OCI-LY7 (cell line): Measurements from ENCODE around the gene PRKN. TPM values are rescaled to one million over a fixed set of nuclear protein-coding genes. Genes with fewer than 3 reads are reported as not detected.

ENCODE experiments used
- BruUV-seq: library from RNA; stranded (reverse); fragments of 400-500 nt; replicated peaks from 2 replicates; lab custom pipeline; 2021; lab: Mats Ljungman, UMichigan
- CTCF ChIA-PET: fragments of 300-600 bp; sonication (Branson Sonifier 250); formaldehyde crosslinking; loops from one replicate; lab custom pipeline; 2022; ENCODE audit warnings: antibody characterized with exemption; ENCODE audit not compliant: unreplicated experiment; lab: Charles Lee
- POLR2A ChIA-PET: fragments of 300-600 bp; sonication (Branson Sonifier 250); formaldehyde crosslinking; loops from one replicate; lab custom pipeline; 2022; ENCODE audit warnings: antibody characterized with exemption; lab: Charles Lee
- DNase-seq: peaks from one replicate; pipeline ENCODE4 v3.0.0-alpha.2; 2015; ENCODE audit warnings: low spot score
- H2AFZ ChIP-seq: fragments of 200-600 bp; sonication (generic), shearing (Covaris generic); 2 replicates; pipeline ENCODE4 v1.6.1; 2014; ENCODE audit warnings: mild to moderate bottlenecking, antibody characterized with exemption, low read length, moderate library complexity
- H3K27ac ChIP-seq: fragments of 200-600 bp; sonication (generic); 2 replicates; pipeline ENCODE4 v1.5.1; 2014; ENCODE audit warnings: mixed run types, low read depth, mild to moderate bottlenecking, moderate library complexity, low read length, inconsistent platforms; ENCODE audit not compliant: poor library complexity, severe bottlenecking
- H3K36me3 ChIP-seq: fragments of 200-600 bp; sonication (generic); 2 replicates; pipeline ENCODE4 v1.6.1; 2014; ENCODE audit warnings: mild to moderate bottlenecking, antibody characterized with exemption, low read length, moderate library complexity, mixed read lengths; ENCODE audit not compliant: insufficient read depth
- H3K4me1 ChIP-seq: fragments of 200-600 bp; sonication (generic); 2 replicates; pipeline ENCODE4 v1.5.1; 2014; ENCODE audit warnings: mild to moderate bottlenecking, low read length; ENCODE audit not compliant: insufficient read depth, poor library complexity, severe bottlenecking
- H3K4me2 ChIP-seq: fragments of 200-600 bp; sonication (generic); 2 replicates; pipeline ENCODE4 v1.6.1; 2014; ENCODE audit warnings: mild to moderate bottlenecking, low read length
- H3K4me3 ChIP-seq: fragments of 200-600 bp; sonication (generic); 2 replicates; pipeline ENCODE4 v1.5.1; 2014; ENCODE audit warnings: mild to moderate bottlenecking, low read depth, low read length; ENCODE audit not compliant: poor library complexity, severe bottlenecking
- H3K79me2 ChIP-seq: fragments of 200-600 bp; sonication (generic); 2 replicates; pipeline ENCODE4 v1.6.1; 2016; ENCODE audit warnings: low read depth, mild to moderate bottlenecking, low read length, moderate library complexity, mixed read lengths; ENCODE audit not compliant: insufficient read depth
- H3K9me2 ChIP-seq: fragments of 200-600 bp; sonication (generic); 2 replicates; pipeline ENCODE4 v1.6.1; 2016; ENCODE audit warnings: mild to moderate bottlenecking, low read length, mixed read lengths; ENCODE audit not compliant: insufficient read depth
- H3K9me3 ChIP-seq: fragments of 200-600 bp; sonication (generic); 2 replicates; pipeline ENCODE4 v1.6.1; 2014; ENCODE audit warnings: mild to moderate bottlenecking, mixed run types, low read length, mixed read lengths
- H4K20me1 ChIP-seq: fragments of 200-600 bp; sonication (generic); 2 replicates; pipeline ENCODE4 v1.6.1; 2014; ENCODE audit warnings: mild to moderate bottlenecking, antibody characterized with exemption, low read length, moderate library complexity, mixed read lengths; ENCODE audit not compliant: insufficient read depth
- EZH2phosphoT487 ChIP-seq: fragments of 200-600 bp; sonication (generic); IDR thresholded peaks from 2 replicates; pipeline ENCODE4 v1.6.1; 2018; ENCODE audit warnings: low read depth, borderline replicate concordance, mild to moderate bottlenecking, mixed run types, antibody characterized with exemption, low read length, moderate library complexity, mixed read lengths
- intact Hi-C: fragments of 100-400 bp; cut with micrococcal nuclease; formaldehyde crosslinking; loops from one replicate; pipeline ENCODE4 v1.10.0; 2022; ENCODE audit not compliant: unreplicated experiment
- total RNA-seq, 2 experiments: library from RNA; depleted of rRNA in 1 of 2; stranded (reverse); fragments of >200 nt in 1 of 2; shearing (Covaris generic) in 1 of 2; gene quantifications; 2 replicates each; pipeline ENCODE4 v1.2.3, GENCODE V29; 2014 to 2022
- TF ChIP-seq, protein P1 (sequence below): fragments of 200-600 bp; sonication (generic); conservative IDR thresholded peaks from 2 replicates; pipeline ENCODE4 v1.5.1; 2014; ENCODE audit warnings: mild to moderate bottlenecking, antibody characterized with exemption, low read length, moderate library complexity, mixed read lengths

PRKN gene
- total RNA-seq, 2 experiments from 2014 or later: 1.3 to 2.0 TPM

DNA sequence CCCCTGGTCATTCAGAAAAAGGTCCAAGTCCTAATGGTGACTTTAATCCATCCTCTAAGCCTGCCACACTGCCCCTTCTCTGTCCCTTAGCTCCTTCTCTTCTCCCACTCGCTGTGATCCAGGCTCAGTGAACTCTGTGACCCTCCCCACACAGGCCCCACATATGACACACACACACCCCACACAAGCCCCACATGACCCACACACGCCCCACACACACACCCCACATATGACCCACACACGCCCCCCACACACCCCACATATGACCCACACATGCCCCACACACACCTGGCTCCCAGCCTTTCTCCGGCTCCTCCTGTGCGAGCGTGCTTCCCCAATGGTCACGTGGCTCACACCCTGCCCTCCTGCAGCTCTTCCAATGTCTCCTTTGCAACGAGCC is 925.3 kb downstream of the PRKN start:
- POLR2A ChIA-PET: no interaction called here
- H3K4me3 ChIP-seq: no peak overlapping the region

DNA sequence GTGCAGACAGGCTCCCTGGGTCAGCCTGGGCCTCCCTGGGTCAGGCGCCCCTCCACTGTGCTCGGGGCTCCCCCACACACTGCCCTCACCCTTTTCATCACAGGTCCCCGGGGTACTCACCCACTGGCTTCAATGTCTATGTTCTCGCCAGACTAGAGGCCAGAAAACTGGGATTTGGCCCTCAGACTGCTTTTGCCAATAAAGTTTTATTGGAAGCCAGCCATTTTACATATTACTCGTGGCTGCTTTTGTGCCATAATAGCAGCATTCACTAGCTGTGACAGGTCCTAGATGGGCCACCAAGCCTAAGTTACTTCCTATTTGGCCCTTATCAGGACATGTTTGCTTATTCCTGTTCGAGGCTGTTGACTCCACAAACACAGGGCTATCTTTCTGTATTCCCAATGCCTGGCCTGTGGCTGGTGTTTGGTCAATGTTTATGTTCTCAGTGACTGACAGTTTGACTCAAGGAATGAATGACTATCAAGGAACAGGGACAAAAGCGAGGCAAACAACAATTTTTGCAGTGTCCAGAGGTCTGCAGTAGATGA is 928.6 kb downstream of the PRKN start:
- intact Hi-C loops: no loop called here
- TF ChIP-seq EZH2phosphoT487: no peak
- TF ChIP-seq, protein P1, sequence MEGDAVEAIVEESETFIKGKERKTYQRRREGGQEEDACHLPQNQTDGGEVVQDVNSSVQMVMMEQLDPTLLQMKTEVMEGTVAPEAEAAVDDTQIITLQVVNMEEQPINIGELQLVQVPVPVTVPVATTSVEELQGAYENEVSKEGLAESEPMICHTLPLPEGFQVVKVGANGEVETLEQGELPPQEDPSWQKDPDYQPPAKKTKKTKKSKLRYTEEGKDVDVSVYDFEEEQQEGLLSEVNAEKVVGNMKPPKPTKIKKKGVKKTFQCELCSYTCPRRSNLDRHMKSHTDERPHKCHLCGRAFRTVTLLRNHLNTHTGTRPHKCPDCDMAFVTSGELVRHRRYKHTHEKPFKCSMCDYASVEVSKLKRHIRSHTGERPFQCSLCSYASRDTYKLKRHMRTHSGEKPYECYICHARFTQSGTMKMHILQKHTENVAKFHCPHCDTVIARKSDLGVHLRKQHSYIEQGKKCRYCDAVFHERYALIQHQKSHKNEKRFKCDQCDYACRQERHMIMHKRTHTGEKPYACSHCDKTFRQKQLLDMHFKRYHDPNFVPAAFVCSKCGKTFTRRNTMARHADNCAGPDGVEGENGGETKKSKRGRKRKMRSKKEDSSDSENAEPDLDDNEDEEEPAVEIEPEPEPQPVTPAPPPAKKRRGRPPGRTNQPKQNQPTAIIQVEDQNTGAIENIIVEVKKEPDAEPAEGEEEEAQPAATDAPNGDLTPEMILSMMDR: no peak
- Histone ChIP-seq H3K9me3 (no peaks in the 10 kb centered on the region), H2AFZ (no peak overlapping the region), H3K27ac (no peak overlapping the region), H3K4me1 (no peaks in the 10 kb centered on the region), H3K9me2 (no peaks in the 10 kb centered on the region), H3K79me2 (no peaks in the 10 kb centered on the region), H4K20me1 (no peaks in the 10 kb centered on the region), H3K4me2 (no peak overlapping the region), H3K36me3 (no peaks in the 10 kb centered on the region), H3K4me3 (no peak overlapping the region)
- POLR2A ChIA-PET: no interaction called here
- CTCF ChIA-PET: no interaction called here
- BruUV-seq: no TSS peak
- DNase-seq: no peak

More for the DNA sequence above, 925.3 kb downstream of the PRKN start:
- no peaks in the 10 kb centered on the region for H3K36me3 ChIP-seq
- H3K4me2 ChIP-seq: no peak overlapping the region
- H3K79me2 ChIP-seq: no peaks in the 10 kb centered on the region
- no TSS peak for BruUV-seq
- no peak overlapping the region for H3K27ac ChIP-seq
- intact Hi-C loops: no loop called here
- TF ChIP-seq, protein P1: no peak
- no peak for TF ChIP-seq EZH2phosphoT487
- no peak for DNase-seq
- H3K4me1 ChIP-seq: no peaks in the 10 kb centered on the region
- CTCF ChIA-PET: no interaction called here
- H2AFZ ChIP-seq: no peak overlapping the region
- no peaks in the 10 kb centered on the region for H4K20me1 ChIP-seq
- no peaks in the 10 kb centered on the region for H3K9me2 ChIP-seq
- no peaks in the 10 kb centered on the region for H3K9me3 ChIP-seq

DNA sequence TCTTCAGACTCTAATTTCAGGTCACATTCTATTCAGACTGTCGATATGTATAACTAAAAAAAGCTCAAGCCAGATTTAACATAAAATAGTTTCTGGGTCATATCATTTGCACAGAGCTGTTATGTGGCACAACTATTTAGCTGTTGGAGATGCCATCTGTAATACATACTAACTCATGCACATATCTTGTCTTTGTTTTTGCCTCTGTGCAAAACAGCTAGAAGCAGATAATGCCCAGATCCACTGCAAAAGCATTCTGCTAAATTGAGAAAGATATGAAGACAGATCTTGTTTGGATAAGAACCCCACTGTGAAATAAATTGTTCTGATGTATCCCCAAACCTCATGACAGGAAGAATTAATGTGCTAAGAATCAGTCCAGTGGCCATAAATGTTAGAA is 930.9 kb downstream of the PRKN start:
- TF ChIP-seq, protein P1: no peak
- TF ChIP-seq EZH2phosphoT487: no peak
- no peaks in the 10 kb centered on the region for H3K36me3 ChIP-seq
- H3K4me1 ChIP-seq: no peaks in the 10 kb centered on the region
- H3K9me2 ChIP-seq: no peaks in the 10 kb centered on the region
- no peak overlapping the region for H3K4me2 ChIP-seq
- no peak overlapping the region for H2AFZ ChIP-seq
- H3K4me3 ChIP-seq: no peak overlapping the region
- no TSS peak for BruUV-seq
- no peaks in the 10 kb centered on the region for H4K20me1 ChIP-seq
- no peak for DNase-seq
- H3K9me3 ChIP-seq: no peaks in the 10 kb centered on the region
- H3K79me2 ChIP-seq: no peaks in the 10 kb centered on the region
- CTCF ChIA-PET: no interaction called here
- no peak overlapping the region for H3K27ac ChIP-seq
- POLR2A ChIA-PET: no interaction called here
- intact Hi-C loops: no loop called here
